ENCODE data around the gene TTC4.

Gene TTC4

GRCh38 chr1:54754486-54755285 is 39.0 kb downstream of the TTC4 start:
- no peak overlapping the region for H3K4me2 ChIP-seq (ENCODE audit: low read length)

GRCh38 chr1:54757833-54758232 is 42.2 kb downstream of the TTC4 start:
- Histone ChIP-seq H3K9me2 (replicated peaks; ENCODE audit: control insufficient read depth, low read length) (no peaks in the 10 kb centered on the region), H3K4me3 (ENCODE audit: low read length) (no peak overlapping the region), H3F3A (ENCODE audit: control insufficient read depth, insufficient read depth) (no peaks in the 10 kb centered on the region), H3K36me3 (ENCODE audit: control insufficient read depth, low read length) (peaks cover 20% of the 10 kb centered on the region), H3K4me2 (ENCODE audit: low read length) (no peak overlapping the region), H3K27ac (ENCODE audit: low read depth, low read length) (no peak overlapping the region), H3K27me3 (ENCODE audit: control insufficient read depth, low read length) (no peaks in the 10 kb centered on the region), H4K20me1 (ENCODE audit: control insufficient read depth, insufficient read depth, low read depth, low read length) (no peaks in the 10 kb centered on the region), H3K4me1 (ENCODE audit: control insufficient read depth, low read length) (peaks cover under 1% of the 10 kb centered on the region; the same call in 1 of the 2 replicates), H3K79me2 (ENCODE audit: control insufficient read depth, low read length) (peaks cover 7% of the 10 kb centered on the region), H3K9me3 (ENCODE audit: control insufficient read depth, insufficient read depth, low read length) (no peaks in the 10 kb centered on the region)
- TF ChIP-seq CTCF (IDR thresholded peaks at IDR 0.05; ENCODE audit: low read depth, low read length, poor library complexity, severe bottlenecking): no peak
- TF ChIP-seq EZH2phosphoT487 (IDR thresholded peaks at IDR 0.05; ENCODE audit: borderline replicate concordance, low read length): no peak

More at GRCh38 chr1:54754486-54755285, 39.0 kb downstream of the TTC4 start:
- H3K79me2 ChIP-seq (ENCODE audit: control insufficient read depth, low read length): no peaks in the 10 kb centered on the region
- H4K20me1 ChIP-seq (ENCODE audit: control insufficient read depth, insufficient read depth, low read depth, low read length): no peaks in the 10 kb centered on the region
- no peak for TF ChIP-seq CTCF (IDR thresholded peaks at IDR 0.05; ENCODE audit: low read depth, low read length, poor library complexity, severe bottlenecking)
- no peak for TF ChIP-seq EZH2phosphoT487 (IDR thresholded peaks at IDR 0.05; ENCODE audit: borderline replicate concordance, low read length)
- H3F3A ChIP-seq (ENCODE audit: control insufficient read depth, insufficient read depth): no peaks in the 10 kb centered on the region
- no peaks in the 10 kb centered on the region for H3K4me1 ChIP-seq (ENCODE audit: control insufficient read depth, low read length)
- H3K4me3 ChIP-seq (ENCODE audit: low read length): no peak overlapping the region
- no peaks in the 10 kb centered on the region for H3K9me3 ChIP-seq (ENCODE audit: control insufficient read depth, insufficient read depth, low read length)
- no peaks in the 10 kb centered on the region for H3K9me2 ChIP-seq (replicated peaks; ENCODE audit: control insufficient read depth, low read length)
- H3K27me3 ChIP-seq (ENCODE audit: control insufficient read depth, low read length): no peaks in the 10 kb centered on the region
- H3K27ac ChIP-seq (ENCODE audit: low read depth, low read length): no peak overlapping the region
- peaks cover 20% of the 10 kb centered on the region for H3K36me3 ChIP-seq (ENCODE audit: control insufficient read depth, low read length)

GRCh38 chr1:54758678-54759348 is 43.2 kb downstream of the TTC4 start:
- H3K4me2 ChIP-seq (ENCODE audit: low read length): no peak overlapping the region
- no peaks in the 10 kb centered on the region for H3K9me2 ChIP-seq (replicated peaks; ENCODE audit: control insufficient read depth, low read length)
- TF ChIP-seq CTCF (IDR thresholded peaks at IDR 0.05; ENCODE audit: low read depth, low read length, poor library complexity, severe bottlenecking): no peak
- TF ChIP-seq EZH2phosphoT487 (IDR thresholded peaks at IDR 0.05; ENCODE audit: borderline replicate concordance, low read length): no peak
- no peak overlapping the region for H3K27ac ChIP-seq (ENCODE audit: low read depth, low read length)
- peaks cover 17% of the 10 kb centered on the region for H3K79me2 ChIP-seq (ENCODE audit: control insufficient read depth, low read length)
- H3K9me3 ChIP-seq (ENCODE audit: control insufficient read depth, insufficient read depth, low read length): no peaks in the 10 kb centered on the region
- no peaks in the 10 kb centered on the region for H4K20me1 ChIP-seq (ENCODE audit: control insufficient read depth, insufficient read depth, low read depth, low read length)
- peaks cover 20% of the 10 kb centered on the region for H3K36me3 ChIP-seq (ENCODE audit: control insufficient read depth, low read length)
- H3K27me3 ChIP-seq (ENCODE audit: control insufficient read depth, low read length): no peaks in the 10 kb centered on the region
- peaks cover 9% of the 10 kb centered on the region for H3K4me1 ChIP-seq (ENCODE audit: control insufficient read depth, low read length)
- no peak overlapping the region for H3K4me3 ChIP-seq (ENCODE audit: low read length)
- no peaks in the 10 kb centered on the region for H3F3A ChIP-seq (ENCODE audit: control insufficient read depth, insufficient read depth)

All from DOHH2 (cell line).